Neuron (in vitro differentiated cells): ENCODE measurements around the gene TSPAN3.

Experiments
- H2AFZ ChIP-seq: one replicate; pipeline ENCODE4 v1.6.1; 2013; ENCODE audit warnings: low read depth, mild to moderate bottlenecking, inconsistent platforms, low read length, moderate library complexity
- H3K27me3 ChIP-seq: one replicate; pipeline ENCODE4 v1.6.1; 2013; ENCODE audit warnings: low read length; ENCODE audit not compliant: insufficient read depth
- H3K36me3 ChIP-seq: one replicate; pipeline ENCODE4 v1.6.1; 2013; ENCODE audit warnings: low read length; ENCODE audit not compliant: insufficient read depth
- H3K4me1 ChIP-seq: one replicate; pipeline ENCODE4 v1.6.1; 2013; ENCODE audit warnings: low read length; ENCODE audit not compliant: insufficient read depth
- H3K4me3 ChIP-seq: 2 replicates; pipeline ENCODE4 v1.5.1; 2013; ENCODE audit warnings: mild to moderate bottlenecking, low read length, moderate library complexity
- H3K9me3 ChIP-seq: one replicate; pipeline ENCODE4 v1.6.1; 2013; ENCODE audit warnings: low read length

Gene TSPAN3

GRCh38 chr15:77042245-77042919 is 28.5 kb downstream of the TSPAN3 start:
- no peak overlapping the region for H2AFZ ChIP-seq
- no peaks in the 10 kb centered on the region for H3K27me3 ChIP-seq
- no peaks in the 10 kb centered on the region for H3K9me3 ChIP-seq
- peaks cover 56% of the 10 kb centered on the region for H3K36me3 ChIP-seq
- H3K4me1 ChIP-seq, result no peaks in the 10 kb centered on the region
- H3K4me3 ChIP-seq, result no peak overlapping the region

- Histone ChIP-seq H2AFZ (no peak overlapping the region), H3K36me3 (peaks cover 48% of the 10 kb centered on the region), H3K9me3 (no peaks in the 10 kb centered on the region), H3K4me1 (no peaks in the 10 kb centered on the region), H3K4me3 (no peak overlapping the region), H3K27me3 (no peaks in the 10 kb centered on the region)
Observed at GRCh38 chr15:77040673-77041072, 30.2 kb downstream of the TSPAN3 start.

GRCh38 chr15:77039848-77040247 is 31.1 kb downstream of the TSPAN3 start:
- Histone ChIP-seq H3K36me3 (peaks cover 40% of the 10 kb centered on the region), H3K4me1 (no peaks in the 10 kb centered on the region), H3K4me3 (no peak overlapping the region), H3K9me3 (no peaks in the 10 kb centered on the region), H2AFZ (no peak overlapping the region), H3K27me3 (no peaks in the 10 kb centered on the region)

GRCh38 chr15:77039217-77039533 is 31.7 kb downstream of the TSPAN3 start:
- no peak overlapping the region for H2AFZ ChIP-seq
- no peaks in the 10 kb centered on the region for H3K4me1 ChIP-seq
- no peaks in the 10 kb centered on the region for H3K9me3 ChIP-seq
- no peaks in the 10 kb centered on the region for H3K27me3 ChIP-seq
- H3K36me3 ChIP-seq, result peaks cover 34% of the 10 kb centered on the region
- H3K4me3 ChIP-seq, result no peak overlapping the region

- Histone ChIP-seq H3K9me3 (no peaks in the 10 kb centered on the region), H3K4me1 (no peaks in the 10 kb centered on the region), H3K36me3 (peaks cover 28% of the 10 kb centered on the region), H2AFZ (no peak overlapping the region), H3K4me3 (no peak overlapping the region), H3K27me3 (no peaks in the 10 kb centered on the region)
Observed at GRCh38 chr15:77038312-77039216, 32.3 kb downstream of the TSPAN3 start.

GRCh38 chr15:77037388-77038209 is 33.3 kb downstream of the TSPAN3 start:
- Histone ChIP-seq H3K4me1 (no peaks in the 10 kb centered on the region), H3K27me3 (no peaks in the 10 kb centered on the region), H3K4me3 (no peak overlapping the region), H2AFZ (no peak overlapping the region), H3K9me3 (no peaks in the 10 kb centered on the region), H3K36me3 (peaks cover 18% of the 10 kb centered on the region)

GRCh38 chr15:77036537-77037387 is 34.1 kb downstream of the TSPAN3 start:
- Histone ChIP-seq H3K4me3 (no peak overlapping the region), H3K4me1 (no peaks in the 10 kb centered on the region), H3K9me3 (no peaks in the 10 kb centered on the region), H3K27me3 (no peaks in the 10 kb centered on the region), H2AFZ (no peak overlapping the region), H3K36me3 (peaks cover 10% of the 10 kb centered on the region)

- Histone ChIP-seq H3K4me1 (peaks cover 3% of the 10 kb centered on the region), H3K36me3 (peaks cover 8% of the 10 kb centered on the region), H3K27me3 (no peaks in the 10 kb centered on the region), H2AFZ (no peak overlapping the region), H3K9me3 (no peaks in the 10 kb centered on the region), H3K4me3 (no peak overlapping the region)
Observed at GRCh38 chr15:77035999-77036471, 34.9 kb downstream of the TSPAN3 start.

GRCh38 chr15:77035584-77035983 is 35.3 kb downstream of the TSPAN3 start:
- no peaks in the 10 kb centered on the region for H3K9me3 ChIP-seq
- H3K4me3 ChIP-seq, result no peak overlapping the region
- H3K4me1 ChIP-seq, result peaks cover 8% of the 10 kb centered on the region
- no peak overlapping the region for H2AFZ ChIP-seq
- no peaks in the 10 kb centered on the region for H3K27me3 ChIP-seq
- peaks cover 8% of the 10 kb centered on the region for H3K36me3 ChIP-seq

GRCh38 chr15:77034695-77035489 is 36.0 kb downstream of the TSPAN3 start:
- Histone ChIP-seq H3K36me3 (peaks cover 8% of the 10 kb centered on the region), H3K27me3 (no peaks in the 10 kb centered on the region), H2AFZ (no peak overlapping the region), H3K4me1 (peaks cover 12% of the 10 kb centered on the region), H3K9me3 (no peaks in the 10 kb centered on the region), H3K4me3 (no peak overlapping the region)

- peaks cover 12% of the 10 kb centered on the region for H3K4me1 ChIP-seq
- H3K36me3 ChIP-seq, result peaks cover 8% of the 10 kb centered on the region
- H2AFZ ChIP-seq, result no peak overlapping the region
- no peak overlapping the region for H3K4me3 ChIP-seq
- no peaks in the 10 kb centered on the region for H3K27me3 ChIP-seq
- no peaks in the 10 kb centered on the region for H3K9me3 ChIP-seq
Observed at GRCh38 chr15:77033729-77034671, 36.9 kb downstream of the TSPAN3 start.
